ENCODE data around the gene TNFRSF19.

The TNFRSF19 gene

DNA sequence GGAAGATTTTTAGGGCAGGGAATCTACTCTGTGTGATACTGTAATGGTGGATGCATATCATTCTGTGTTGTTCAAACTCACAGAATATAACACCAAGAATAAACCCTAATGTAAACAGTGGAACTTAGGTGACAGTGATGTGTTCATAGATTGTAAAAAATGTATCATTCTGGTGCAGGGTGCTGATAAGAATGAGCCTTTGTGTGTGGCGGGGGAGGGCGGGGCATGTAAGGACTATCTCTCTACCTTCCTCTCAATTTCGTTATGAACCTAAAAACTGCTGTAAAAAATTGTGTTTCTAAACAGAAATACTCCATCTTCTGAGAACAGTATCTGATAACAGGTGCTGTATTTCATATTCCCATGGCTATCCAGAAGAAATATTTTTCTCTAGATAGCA, 35.6 kb downstream of the TNFRSF19 start:
- no peak for DNase-seq (ENCODE audit: low spot score)

DNA sequence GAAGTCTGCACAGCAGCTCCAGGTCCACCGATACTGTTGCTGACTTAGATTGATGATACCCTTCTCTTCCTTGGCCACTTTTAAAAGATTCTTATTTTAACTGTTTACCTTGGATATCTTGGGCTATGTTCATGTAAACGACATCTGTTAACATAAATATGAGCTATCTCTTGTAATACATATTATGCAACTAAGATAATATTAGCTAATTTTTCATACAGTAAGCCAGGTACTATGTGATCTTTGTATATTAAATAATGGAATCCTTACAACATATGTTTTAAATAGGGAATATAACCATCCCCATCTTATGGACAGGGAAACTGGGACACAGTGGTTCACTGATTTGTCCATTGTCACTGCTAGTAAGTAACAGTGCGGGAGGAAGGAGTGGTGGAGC, 37.9 kb downstream of the TNFRSF19 start:
- no peak for DNase-seq (ENCODE audit: low spot score)

DNA sequence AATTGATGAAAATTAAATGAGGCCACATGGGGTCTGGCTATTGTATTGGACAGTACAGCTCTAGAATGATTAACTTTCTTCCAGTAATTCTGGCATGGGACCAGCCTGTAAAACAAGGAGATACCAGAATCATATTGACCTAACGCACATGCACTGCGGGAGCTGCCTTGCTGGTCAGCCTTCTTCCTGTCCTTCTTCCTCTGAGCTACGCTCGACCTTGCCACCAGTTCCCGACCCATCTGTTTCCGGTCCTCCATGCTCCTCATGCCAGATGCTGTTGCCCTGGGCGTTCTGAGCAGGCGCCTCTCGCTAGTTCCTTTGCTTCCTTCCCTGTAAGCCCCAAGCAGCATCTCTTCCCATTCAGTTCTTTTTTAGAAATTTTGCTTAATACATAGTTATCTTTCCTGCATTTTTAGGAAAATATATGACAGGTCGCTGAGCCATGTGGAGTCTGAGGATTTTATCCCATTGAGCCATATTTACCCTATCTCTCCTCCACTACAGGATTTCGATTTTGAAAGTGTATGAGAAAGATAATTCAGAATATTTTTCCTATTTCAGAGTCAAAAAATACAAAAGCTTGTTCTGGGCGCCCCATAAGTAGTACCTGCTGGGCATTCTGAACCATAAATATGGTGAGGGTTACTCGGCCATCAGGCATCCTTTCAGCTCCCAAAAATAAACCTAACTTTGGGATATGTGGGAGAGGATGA, 38.6 kb downstream of the TNFRSF19 start:
- peak; percentile 91 for DNase-seq (ENCODE audit: low spot score)

DNA sequence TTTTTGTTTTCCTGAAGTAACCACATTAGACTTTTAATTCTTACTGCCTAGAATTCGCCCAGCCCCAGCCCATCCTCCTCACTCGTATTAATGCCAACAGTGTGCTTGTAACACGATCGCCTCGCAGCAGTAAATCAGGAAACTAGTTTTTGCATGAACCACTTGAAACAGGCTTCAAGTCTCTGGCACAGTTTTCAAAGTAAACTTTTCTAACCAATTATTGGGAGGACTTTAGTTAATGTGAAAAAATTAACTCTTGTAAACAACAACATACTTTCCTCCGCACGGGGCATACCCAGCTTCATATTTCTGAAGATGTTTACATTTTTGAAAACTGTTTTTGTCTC, 39.2 kb downstream of the TNFRSF19 start:
- no peak for DNase-seq (ENCODE audit: low spot score)

DNA sequence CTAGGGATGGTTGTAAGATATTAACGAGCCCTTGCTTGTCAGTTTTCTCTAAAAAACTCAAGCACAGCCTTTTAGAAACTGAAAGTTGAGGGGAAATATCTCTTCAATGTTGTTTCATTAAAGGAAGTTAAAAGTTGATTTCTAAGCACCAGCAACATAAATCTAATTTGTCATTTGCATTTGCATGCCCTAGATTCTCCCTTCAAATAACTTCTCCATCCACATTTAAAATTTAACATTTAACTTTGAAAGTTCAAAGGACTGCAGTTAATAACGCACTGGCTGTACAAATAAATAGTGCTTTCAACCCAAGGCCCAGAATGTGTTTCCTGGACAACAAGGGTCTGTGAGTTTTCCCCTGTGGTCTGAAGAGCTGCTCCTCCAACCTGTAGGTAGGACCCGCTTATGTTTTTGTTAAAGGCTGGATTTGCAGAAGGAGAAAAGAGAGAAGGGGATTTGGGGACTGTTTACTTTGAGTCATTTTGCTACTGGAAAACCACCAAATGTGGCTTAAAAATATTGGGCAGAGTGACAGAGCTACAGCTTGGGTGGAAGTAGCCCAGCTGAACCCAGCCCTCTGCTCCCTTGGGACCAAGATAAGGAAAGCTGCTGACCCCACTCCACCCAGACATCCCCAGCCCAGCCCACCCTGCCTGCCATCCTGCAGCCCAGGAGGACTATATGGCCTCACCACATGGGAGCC, 39.8 kb downstream of the TNFRSF19 start:
- DNase-seq (ENCODE audit: low spot score), result no peak

DNA sequence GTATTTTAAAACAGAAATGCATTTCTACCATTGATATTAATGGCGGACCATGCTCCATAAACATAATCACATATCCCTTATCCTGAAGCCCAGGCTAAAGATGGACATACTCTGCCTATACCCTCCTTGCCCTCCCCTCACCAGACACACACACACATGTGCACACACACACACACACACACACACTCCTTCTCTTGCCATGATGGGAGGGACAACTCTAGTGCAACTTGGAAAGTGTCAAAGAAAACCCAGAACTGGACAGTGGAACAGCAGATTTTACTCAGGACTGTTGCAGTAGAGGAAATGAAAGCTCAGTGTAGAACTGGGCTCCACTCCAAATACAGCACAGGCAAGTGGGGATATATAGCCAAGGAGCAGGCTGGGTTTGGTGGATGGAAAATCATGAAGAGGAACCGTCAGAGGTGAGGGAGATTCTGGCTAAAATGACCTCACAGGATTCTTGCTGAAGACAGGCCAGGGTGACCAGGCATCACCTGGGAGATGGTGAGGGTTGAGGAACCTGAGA, 40.8 kb downstream of the TNFRSF19 start:
- DNase-seq (ENCODE audit: low spot score), result no peak

DNA sequence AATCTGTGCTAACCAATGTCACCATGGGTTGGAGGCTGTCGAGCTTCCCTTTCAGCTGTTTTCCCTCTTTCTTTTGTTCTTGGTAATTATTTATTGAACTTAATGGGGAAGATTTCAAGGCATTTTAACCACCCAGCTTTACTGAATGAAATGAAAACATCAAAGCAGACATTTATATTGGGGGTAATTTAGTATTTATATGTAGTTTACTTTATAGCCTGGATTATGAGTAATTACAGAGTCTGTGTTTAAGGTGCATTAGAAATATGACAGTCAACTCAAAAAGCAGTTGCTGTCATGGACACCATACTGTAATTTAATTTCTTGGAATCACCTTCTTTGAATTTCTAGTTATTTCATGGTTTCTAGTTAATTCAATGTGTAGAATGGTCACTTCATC, 42.0 kb downstream of the TNFRSF19 start:
- no peak for DNase-seq (ENCODE audit: low spot score)

DNA sequence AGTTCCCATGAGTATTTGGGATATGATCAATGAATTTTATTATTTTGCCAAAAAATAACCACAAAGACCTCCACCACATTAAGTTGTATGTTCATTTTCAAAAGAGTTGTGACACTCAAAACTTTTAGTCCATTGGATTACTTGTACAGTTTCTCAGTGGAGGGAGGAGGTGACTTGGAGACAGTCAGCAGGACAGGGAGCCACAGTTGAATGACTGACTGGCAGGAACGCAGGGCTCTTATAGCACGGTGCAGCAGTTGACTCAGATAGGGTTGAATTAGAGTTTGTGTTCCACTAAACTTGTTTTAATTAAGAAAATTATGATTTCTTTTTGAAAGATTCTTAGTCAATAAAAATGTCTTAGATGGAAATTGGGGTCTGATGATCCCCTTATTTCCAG, 42.5 kb downstream of the TNFRSF19 start:
- DNase-seq (ENCODE audit: low spot score), result no peak

DNA sequence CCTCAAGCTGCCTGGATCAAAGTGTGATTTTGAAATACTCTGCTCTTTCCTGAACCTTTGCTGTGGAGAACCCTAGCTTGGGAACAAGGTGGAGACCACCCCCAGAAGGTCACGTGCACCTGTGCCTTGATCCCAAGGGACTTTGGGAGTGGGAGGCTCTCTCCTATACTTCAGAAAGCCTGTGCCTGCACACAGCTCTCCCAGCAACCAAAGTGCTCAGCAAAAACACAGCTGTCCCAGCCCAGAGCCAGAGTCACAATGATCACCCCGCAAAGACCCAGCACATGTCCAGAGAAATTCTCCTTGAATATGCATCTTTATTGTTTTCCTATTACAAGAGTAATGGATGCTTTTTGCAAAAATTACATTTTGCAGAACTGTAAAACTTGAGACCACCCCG, 43.4 kb downstream of the TNFRSF19 start:
- no peak for DNase-seq (ENCODE audit: low spot score)

DNA sequence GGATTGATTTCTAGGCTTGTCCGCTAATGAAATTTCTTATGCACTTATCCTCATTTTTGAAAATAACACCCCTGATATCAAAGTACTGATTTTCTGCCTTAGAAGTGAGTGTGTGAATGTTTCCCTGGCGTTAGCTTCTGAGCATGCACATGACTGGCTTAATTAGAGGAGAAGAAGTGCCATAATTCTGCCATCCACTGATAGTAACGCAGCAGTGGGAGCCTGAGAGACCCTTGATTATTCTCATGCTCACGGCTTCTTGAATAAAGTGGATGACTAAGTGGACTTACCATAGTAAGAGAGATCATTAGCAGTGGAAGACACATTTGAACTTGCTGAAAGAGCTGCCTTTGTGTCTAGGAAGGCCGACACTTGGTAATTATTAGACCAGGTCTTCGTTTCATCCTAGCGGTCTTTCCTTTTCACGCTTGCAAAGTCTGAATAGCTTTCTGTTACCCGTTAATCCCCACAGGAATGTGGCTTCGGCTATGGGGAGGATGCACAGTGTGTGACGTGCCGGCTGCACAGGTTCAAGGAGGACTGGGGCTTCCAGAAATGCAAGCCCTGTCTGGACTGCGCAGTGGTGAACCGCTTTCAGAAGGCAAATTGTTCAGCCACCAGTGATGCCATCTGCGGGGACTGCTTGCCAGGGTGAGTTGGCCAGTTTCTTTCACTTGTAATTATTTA, 45.3 kb downstream of the TNFRSF19 start:
- DNase-seq (ENCODE audit: low spot score), result no peak

DNA sequence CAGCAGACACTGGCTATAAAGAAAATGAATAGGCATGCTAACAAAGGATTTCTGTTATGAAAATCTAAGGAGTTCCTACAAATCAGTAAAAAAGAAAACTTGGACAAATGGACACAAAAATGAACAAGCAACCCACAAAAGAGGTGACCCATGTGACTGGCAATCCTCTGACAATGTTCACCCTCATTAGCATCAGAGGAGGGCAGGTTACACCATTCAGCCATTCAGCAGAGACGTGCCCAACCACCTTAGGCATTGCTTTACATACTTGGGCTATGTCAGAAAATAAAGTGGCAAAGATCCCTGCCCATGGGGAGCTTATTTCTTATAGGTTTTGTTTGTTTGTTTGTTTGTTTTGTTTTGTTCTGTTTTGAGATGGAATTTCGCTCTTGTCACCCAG, 46.0 kb downstream of the TNFRSF19 start:
- DNase-seq (ENCODE audit: low spot score), result no peak

DNA sequence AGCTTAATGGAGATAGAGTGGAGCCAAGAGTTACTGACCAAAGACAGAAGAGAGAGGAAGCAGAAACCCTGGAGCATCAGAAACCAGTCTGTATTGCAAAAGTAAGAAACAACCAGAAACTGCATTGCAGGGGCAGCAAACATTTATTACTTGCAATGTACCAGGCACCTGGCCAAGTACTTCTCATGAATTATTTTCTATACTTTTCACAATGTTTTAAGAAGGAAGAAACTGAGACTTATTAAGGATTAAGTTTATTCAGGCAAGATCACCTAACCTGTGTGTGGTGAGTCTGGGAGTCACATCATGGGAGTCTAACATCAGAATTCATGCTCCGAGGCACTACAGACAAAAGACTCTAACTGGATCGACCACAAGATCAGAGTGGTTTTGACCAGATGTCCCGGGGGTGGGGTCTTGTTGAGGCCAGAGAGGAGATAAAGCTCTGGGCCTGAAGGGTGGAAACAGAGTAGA, 47.4 kb downstream of the TNFRSF19 start:
- DNase-seq (ENCODE audit: low spot score), result no peak

DNA sequence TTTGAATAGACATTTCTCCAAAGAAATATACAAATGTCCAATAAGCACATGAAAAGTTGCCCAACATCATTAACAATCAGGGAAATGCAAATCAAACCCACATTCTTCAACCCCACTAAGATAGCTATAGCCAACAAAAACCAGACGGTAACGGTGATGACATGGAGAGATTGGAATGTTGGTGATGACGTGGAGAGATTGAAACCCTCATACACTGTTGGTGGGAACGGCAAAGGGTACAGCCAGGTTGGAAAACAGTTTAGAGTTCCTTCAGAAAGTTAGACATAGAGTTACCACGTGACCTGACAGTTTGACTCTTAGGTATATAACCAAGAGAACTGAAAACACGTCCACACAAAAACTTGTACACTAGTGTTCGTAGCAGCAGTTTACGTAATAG, 48.1 kb downstream of the TNFRSF19 start:
- DNase-seq (ENCODE audit: low spot score), result peak; percentile 6

DNA sequence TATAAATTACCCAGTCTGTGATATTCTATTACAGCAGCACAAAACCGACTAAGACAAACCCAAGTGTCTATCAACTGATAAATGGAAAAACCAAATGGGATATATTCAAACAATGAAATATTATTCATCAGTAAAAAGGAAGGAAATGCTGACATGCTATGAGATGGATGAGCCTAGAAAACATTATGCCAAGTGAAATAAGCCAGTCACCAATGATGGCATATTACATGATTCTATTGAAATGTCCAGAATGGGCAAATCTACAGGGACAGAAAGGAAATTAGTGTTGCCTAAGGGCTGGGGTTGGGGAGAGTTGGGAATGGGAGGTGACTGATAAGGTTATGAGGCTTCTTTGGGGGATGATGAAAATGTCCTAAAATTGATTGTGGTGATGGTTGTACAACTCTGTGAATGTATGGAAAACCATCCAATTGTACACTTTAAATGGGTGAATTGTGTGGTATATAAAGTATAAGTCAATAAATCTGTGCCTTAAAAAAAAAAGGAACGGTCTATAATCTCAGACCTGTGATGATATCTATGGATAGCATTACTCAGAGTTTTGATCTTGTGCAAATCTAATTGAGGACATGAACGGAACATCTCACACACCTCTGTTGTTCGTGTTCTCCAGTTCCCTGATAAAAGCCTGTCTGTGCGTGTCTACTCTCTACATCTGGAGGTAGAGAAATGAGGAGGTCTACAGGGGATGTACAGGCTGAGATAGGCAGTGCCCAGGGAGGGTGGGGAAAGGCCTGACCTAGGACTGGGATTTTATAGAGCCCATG, 49.0 kb downstream of the TNFRSF19 start:
- DNase-seq (ENCODE audit: low spot score), result peak; percentile 65

DNA sequence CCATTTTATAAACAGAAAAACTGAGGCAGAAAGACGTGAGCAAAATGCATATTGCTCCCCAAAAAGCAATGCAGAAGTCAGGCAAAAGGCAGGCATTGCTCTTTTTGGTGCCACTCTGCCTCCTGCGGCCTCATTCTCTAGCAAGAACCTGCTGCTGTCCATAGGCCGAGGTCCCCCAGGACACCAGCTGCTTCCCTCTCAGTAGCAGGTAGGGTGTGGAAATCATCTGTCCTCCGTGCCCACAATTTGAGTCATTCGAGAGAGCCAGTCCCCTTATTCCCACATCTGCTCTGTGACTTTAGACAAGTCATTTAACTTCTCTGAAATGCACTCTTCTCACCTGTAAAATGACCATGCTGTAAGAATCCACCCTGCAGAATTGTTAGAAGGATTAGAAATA, 50.0 kb downstream of the TNFRSF19 start:
- no peak for DNase-seq (ENCODE audit: low spot score)

DNA sequence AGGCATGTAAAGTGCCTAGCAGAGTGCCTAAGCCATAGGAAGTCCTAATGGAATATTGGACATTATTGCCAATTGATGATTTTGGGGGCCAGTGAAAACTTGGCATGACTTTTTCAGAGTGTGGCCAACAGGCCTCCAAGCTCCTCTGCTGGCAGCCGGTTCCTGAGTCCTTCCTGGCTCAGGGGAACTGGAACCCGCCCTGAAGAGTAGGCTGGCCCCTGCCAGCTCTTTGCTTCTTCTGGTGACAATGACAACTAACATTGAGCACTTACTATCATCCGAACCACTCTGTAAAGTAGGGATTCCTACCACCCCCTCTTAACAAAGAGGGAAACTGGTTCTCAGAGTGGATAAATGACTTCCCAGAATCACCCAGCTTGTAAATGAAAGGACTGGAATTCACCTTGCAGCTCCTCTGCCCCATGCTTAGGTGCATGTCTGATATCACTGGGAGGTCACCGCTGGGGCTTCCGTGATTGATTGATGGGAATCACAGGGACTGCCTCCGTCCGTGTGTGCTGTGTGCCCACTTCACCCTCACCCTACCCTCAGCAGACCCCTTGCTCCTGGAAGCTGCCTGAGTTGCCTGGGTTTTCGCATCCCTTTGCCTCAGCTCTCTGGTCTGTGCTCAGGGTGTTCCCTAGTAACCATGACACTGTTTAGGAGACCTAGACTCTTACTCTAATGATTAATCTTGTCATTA, 50.6 kb downstream of the TNFRSF19 start:
- DNase-seq (ENCODE audit: low spot score), result no peak

DNA sequence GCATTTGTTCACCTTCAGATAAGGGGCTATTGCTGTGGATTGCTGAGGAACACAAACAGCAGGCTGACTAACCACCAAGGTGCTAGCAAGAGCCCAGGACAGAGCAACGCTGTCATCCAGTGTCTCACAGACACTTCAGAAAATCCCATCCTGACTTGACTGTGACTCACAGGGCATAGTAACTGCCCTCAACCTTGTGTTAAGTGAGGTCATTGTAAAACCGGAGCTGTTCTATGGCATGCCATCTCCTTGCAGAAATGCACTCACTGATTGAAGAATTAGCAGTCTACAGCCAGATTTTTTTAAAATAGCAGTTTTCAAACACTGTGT, 51.1 kb downstream of the TNFRSF19 start:
- DNase-seq (ENCODE audit: low spot score), result peak; percentile 90

DNA sequence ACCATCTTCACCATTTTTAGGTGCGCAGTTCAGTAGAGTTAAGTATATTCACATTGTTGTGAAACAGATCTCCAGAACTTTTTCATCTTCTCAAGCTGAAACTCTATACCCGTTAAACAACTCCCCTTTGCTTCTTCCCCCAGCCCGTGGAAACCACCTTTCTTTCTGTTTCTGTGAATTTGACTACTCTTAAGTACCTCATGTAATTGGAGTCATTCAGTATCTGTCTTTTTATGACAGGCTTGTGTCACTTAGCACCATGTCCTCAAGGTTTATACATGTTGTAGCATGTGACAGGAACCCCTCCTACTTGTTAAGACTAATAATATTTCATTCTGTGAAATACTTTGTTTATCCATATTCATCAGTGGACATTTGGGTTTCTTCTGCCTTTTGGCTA, 52.8 kb downstream of the TNFRSF19 start:
- no peak for DNase-seq (ENCODE audit: low spot score)

DNA sequence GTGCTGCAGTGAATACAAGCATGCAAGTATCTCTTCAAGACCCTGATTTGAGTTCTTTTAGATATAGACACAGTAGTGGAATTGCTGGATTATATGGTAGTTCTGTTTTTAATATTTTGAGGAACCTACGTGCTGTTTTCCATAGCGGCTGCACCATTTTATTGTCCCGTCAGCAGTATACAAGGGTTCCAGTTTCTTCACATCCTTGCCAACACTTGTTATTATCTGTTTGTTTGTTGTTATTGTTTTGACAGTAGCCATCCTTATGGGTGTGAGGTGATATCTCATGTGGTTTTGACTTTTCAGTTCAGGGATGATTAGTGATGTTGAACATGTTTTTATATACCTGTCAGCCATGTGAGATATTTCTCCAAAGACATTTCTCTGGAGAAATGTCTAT, 53.2 kb downstream of the TNFRSF19 start:
- no peak for DNase-seq (ENCODE audit: low spot score)

DNA sequence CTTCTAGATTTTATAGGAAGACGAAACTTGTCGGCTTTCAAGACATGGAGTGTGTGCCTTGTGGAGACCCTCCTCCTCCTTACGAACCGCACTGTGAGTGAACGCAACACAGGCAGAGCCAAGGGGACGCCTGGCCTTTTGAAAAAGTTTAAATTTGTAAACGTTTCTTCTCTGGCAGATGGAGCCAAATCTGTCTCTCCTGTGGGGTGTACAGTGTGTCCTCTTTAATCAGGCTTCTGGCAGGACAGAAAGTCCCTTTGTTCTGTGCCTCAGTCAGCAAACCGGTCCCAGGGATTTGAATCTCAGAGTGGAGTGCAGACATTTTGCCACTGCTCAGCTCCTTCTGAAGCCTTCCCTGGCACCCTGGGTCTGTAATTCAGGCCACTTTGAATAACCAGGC, 56.5 kb downstream of the TNFRSF19 start:
- no peak for DNase-seq (ENCODE audit: low spot score)

DNA sequence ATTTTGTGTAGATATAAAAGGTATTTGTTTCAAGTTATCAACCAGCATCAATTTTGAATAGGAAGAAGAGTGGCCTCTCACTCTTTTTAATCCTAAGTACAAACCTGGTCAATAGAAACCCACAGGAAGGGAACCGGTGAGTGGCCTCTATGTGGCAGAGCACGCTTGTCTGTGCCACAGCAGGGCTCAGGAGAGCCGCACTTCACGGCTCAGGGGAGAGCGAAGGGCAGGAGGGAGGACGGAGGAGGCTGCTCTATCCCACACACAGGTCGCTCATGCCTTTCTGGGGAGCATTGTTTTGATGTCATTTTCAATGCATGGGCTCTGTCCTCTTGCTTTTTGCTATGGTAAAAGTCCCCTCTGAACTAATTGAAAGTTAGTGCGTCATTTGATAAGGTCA, 57.2 kb downstream of the TNFRSF19 start:
- no peak for DNase-seq (ENCODE audit: low spot score)

DNA sequence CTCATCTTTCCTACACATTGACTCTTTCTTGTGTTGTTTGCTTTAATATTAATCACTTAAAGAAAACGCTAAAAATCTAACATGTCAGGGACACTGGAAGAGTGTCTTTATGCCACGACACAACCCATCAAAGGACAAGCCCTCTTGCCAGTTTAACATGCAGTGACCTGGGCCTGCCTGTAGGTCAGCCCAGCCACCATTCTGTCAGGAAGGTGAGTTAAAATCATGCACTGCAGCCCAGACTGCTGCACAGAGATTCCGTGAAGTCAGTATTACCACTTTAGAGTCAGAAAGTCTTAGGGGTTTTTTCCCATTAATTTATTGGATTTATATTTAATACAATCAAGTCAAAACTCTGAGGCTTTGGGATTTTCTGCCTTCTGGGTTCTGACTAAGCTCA, 58.0 kb downstream of the TNFRSF19 start:
- DNase-seq (ENCODE audit: low spot score), result no peak
